Measurements from ENCODE around the gene CBX4. TPM values are rescaled to one million over a fixed set of nuclear protein-coding genes. Genes with fewer than 3 reads are reported as not detected.

Gene CBX4
- total and polyA plus RNA-seq, 2 of the 13 experiments (the other 11 are each of a cell fraction or from before 2014, with no cell fraction given), result 25.8 to 50.8 TPM

GRCh38 chr17:79859676-79860615 is 20.7 kb upstream of the CBX4 start (continued):
- TF ChIP-seq, protein P1, sequence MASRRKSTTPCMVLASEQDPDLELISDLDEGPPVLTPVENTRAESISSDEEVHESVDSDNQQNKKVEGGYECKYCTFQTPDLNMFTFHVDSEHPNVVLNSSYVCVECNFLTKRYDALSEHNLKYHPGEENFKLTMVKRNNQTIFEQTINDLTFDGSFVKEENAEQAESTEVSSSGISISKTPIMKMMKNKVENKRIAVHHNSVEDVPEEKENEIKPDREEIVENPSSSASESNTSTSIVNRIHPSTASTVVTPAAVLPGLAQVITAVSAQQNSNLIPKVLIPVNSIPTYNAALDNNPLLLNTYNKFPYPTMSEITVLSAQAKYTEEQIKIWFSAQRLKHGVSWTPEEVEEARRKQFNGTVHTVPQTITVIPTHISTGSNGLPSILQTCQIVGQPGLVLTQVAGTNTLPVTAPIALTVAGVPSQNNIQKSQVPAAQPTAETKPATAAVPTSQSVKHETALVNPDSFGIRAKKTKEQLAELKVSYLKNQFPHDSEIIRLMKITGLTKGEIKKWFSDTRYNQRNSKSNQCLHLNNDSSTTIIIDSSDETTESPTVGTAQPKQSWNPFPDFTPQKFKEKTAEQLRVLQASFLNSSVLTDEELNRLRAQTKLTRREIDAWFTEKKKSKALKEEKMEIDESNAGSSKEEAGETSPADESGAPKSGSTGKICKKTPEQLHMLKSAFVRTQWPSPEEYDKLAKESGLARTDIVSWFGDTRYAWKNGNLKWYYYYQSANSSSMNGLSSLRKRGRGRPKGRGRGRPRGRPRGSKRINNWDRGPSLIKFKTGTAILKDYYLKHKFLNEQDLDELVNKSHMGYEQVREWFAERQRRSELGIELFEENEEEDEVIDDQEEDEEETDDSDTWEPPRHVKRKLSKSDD (CRISPR knock-in tag; IDR thresholded peaks at IDR 0.05; ENCODE audit: low read depth), result no peak
- TF ChIP-seq MYC (CRISPR knock-in tag; IDR thresholded peaks at IDR 0.05; ENCODE audit: borderline replicate concordance) (0 out of 2 replicates have a peak, but pooled peaks have one; percentile 23), GATAD1 (CRISPR knock-in tag; IDR thresholded peaks at IDR 0.05) (no peak), ZNF7 (CRISPR knock-in tag; IDR thresholded peaks at IDR 0.05) (no peak), ZNF143 (CRISPR knock-in tag; IDR thresholded peaks at IDR 0.05) (no peak), ZNF766 (CRISPR knock-in tag; IDR thresholded peaks at IDR 0.05; ENCODE audit: borderline replicate concordance) (no peak), HIVEP1 (CRISPR knock-in tag; IDR thresholded peaks at IDR 0.05) (0 out of 2 replicates have a peak, but pooled peaks have one; percentile 26), ESRRA (CRISPR knock-in tag; IDR thresholded peaks at IDR 0.05; ENCODE audit: low read depth) (no peak), JUN (CRISPR knock-in tag; IDR thresholded peaks at IDR 0.05) (no peak), NR0B2 (CRISPR knock-in tag; IDR thresholded peaks at IDR 0.05) (0 out of 2 replicates have a peak, but pooled peaks have one; percentile 25), SMARCC2 (IDR thresholded peaks at IDR 0.05) (no peak), FOXK2 (IDR thresholded peaks at IDR 0.05) (no peak), ARNT (IDR thresholded peaks at IDR 0.05) (no peak)
- TF ChIP-seq, protein P2, sequence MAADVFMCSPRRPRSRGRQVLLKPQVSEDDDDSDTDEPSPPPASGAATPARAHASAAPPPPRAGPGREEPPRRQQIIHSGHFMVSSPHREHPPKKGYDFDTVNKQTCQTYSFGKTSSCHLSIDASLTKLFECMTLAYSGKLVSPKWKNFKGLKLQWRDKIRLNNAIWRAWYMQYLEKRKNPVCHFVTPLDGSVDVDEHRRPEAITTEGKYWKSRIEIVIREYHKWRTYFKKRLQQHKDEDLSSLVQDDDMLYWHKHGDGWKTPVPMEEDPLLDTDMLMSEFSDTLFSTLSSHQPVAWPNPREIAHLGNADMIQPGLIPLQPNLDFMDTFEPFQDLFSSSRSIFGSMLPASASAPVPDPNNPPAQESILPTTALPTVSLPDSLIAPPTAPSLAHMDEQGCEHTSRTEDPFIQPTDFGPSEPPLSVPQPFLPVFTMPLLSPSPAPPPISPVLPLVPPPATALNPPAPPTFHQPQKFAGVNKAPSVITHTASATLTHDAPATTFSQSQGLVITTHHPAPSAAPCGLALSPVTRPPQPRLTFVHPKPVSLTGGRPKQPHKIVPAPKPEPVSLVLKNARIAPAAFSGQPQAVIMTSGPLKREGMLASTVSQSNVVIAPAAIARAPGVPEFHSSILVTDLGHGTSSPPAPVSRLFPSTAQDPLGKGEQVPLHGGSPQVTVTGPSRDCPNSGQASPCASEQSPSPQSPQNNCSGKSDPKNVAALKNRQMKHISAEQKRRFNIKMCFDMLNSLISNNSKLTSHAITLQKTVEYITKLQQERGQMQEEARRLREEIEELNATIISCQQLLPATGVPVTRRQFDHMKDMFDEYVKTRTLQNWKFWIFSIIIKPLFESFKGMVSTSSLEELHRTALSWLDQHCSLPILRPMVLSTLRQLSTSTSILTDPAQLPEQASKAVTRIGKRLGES (CRISPR knock-in tag; IDR thresholded peaks at IDR 0.05; ENCODE audit: borderline replicate concordance), result no peak
